Measurements from ENCODE around the gene RASL10A.

RASL10A gene

DNA sequence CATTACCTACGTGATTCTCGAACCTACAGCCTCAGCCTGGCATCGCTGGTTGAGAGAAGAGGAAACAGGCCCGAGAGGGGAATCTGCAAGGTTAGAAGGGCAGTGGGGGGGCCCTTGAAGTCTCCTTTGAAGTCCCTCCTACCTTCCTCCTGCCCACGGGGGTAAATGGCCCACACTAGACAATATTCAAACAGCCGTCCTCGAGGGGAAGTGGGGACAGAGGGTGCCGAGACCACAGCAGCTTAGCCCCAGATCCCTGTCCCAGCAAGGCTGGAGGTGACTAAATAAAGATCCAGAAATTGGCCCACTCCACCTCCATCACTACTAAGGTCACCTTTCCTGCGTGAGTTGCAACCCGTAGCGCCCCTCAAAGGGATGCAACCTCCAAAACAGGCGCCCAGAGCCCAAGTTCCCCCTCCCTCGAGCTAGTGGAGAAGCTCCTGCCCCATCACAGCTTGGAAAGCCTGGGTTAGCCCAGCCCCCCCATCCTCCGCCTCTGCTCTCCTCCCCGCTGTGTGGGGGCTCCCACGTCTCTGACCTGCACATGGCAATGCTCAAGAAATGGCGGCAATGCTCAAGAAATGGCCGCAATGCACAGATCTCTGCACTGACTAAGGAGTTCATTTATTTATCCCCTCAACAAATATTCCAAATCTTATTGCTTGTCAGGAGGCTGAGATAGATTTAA, 788 bp upstream of the RASL10A start:
- DNase-seq: no peak

GRCh38 chr22:29314537-29315285, 786 bp downstream of the RASL10A start:
- no peak for DNase-seq

GRCh38 chr22:29313576-29314466, 1.7 kb downstream of the RASL10A start:
- DNase-seq: no peak

GRCh38 chr22:29313126-29313575, 2.3 kb downstream of the RASL10A start:
- no peak for DNase-seq

DNA sequence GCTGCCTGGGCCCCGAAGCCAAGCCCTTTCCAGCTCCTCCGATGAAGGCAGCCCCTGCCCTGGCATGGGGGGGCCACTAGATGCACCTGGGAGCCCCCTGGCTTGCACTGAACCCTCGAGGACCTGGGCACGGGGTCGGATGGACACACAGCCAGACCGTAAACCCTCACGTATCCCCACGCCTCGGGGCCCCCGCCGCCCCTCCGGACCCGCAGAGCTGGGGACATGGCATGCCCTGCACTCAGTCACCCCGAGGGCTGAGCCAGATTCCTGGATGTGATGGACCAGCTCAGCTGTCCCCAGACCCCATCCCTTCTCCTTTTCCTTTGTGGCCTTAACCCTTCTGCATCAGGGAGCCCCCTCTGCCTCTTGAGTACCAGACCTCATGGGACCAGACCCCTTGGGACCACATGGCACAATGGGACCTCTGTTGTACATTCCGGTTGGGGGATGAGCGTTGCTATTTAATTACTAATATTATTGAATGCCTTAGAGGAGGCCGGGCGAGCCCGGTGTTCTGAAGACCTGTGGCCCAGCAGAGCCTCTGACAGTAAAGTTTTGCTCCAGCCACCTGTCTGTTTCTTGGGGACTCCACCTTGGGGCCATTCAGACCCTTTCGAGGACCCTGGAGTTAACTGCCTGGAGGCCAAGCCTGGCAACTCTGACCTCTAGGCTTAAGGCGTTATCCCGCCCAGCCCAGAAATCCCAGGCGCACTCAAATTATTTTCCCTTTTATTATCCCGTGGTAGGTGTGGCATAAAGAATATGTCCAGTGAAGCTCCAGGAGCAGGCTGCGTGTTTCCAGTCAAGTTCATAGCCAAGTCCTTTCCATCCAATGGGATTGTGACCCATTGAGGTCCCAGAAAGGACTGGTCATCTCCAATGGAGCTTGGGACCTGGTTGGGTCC, 3.0 kb downstream of the RASL10A start:
- no peak for DNase-seq

DNA sequence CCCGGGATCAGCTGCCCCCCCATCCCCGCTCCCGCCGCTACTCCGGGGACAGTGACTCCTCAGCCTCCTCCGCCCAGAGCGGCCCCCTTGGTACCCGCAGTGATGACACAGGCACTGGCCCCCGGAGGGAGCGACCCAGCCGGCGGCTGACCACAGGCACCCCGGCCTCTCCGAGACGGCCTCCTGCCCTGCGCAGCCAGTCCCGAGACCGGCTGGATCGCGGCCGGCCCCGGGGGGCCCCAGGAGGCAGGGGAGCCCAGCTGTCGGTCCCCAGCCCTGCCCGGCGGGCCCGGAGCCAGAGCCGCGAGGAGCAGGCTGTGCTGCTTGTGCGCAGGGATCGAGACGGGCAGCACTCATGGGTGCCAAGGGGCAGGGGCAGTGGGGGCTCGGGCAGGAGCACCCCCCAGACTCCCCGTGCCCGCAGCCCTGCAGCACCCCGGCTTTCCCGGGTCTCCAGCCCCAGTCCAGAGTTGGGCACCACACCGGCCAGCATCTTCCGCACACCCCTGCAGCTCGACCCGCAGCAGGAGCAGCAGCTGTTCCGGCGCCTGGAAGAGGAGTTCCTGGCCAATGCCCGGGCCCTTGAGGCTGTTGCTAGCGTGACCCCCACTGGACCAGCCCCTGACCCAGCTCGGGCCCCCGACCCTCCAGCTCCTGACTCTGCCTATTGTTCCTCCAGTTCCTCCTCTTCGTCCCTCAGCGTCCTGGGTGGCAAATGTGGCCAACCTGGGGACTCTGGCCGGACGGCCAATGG, 3.9 kb downstream of the RASL10A start:
- DNase-seq: no peak

DNA sequence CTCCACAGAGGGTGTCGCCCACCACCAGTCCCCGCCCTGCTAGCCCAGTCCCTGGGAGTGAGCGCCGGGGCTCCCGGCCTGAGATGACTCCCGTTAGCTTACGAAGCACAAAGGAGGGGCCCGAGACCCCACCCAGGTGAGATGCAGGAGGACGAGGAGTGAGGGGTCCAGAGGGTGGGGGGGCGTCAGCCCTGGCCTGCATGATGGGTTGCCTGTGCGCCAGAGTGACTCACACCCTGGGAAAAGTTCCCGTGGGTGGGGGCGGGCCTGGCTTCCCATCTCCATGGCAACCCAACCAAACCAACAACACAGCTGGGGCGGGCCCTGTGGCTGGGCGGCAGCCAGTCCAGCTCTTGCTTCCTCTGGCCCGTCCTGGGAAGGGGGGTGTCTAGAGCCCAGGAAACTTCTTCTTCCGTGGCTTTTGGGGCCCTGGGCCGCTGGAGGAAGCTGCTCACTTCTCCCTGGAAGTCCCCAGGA, 4.6 kb downstream of the RASL10A start:
- peak; percentile 41 for DNase-seq

- DNase-seq: no peak
Observed at GRCh38 chr22:29310065-29310862, 5.2 kb downstream of the RASL10A start.

GRCh38 chr22:29309332-29310064, 6.0 kb downstream of the RASL10A start:
- DNase-seq: no peak

- no peak for DNase-seq
Observed at GRCh38 chr22:29308791-29309262, 6.7 kb downstream of the RASL10A start.

GRCh38 chr22:29308148-29308790, 7.2 kb downstream of the RASL10A start:
- DNase-seq: no peak

GRCh38 chr22:29307596-29308147, 7.8 kb downstream of the RASL10A start:
- DNase-seq: no peak

DNA sequence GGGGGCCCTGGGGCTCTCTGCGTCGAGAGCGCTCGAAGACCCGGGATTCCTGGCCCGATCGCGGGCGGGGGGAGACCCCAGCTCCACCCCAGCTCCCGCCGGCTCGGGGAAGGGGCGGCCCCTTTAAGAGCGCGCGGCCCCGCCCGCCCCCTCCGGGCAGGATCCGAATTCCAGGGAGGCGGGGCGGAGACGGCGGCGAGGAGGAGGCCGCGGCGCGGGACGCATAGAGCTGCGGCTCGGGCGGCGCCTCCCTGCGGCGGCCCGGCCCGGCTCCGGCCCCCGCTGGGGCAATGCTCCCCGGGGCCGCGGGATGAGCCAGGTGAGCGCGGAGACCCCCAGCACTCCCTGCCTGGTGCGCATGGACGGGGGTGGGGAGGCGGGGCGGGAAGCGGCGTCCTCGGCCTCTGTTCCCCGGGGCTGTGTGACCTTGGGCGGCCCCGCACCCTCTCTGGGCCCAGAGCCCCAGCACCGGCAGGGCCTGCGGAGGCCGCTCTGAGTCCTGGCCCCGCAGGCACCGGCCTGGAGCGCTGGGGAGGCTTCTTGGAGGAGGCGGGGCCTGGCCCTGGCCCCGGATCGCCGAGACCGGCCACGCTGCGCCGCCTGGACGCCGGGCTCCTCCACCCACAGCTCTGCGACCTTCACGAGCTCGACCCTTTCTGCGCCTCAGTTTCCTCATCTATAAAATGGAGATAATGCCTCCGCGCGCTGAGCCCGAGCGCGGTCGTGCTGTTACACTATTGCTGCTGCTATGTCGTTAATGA, 8.5 kb downstream of the RASL10A start:
- no peak for DNase-seq

DNA sequence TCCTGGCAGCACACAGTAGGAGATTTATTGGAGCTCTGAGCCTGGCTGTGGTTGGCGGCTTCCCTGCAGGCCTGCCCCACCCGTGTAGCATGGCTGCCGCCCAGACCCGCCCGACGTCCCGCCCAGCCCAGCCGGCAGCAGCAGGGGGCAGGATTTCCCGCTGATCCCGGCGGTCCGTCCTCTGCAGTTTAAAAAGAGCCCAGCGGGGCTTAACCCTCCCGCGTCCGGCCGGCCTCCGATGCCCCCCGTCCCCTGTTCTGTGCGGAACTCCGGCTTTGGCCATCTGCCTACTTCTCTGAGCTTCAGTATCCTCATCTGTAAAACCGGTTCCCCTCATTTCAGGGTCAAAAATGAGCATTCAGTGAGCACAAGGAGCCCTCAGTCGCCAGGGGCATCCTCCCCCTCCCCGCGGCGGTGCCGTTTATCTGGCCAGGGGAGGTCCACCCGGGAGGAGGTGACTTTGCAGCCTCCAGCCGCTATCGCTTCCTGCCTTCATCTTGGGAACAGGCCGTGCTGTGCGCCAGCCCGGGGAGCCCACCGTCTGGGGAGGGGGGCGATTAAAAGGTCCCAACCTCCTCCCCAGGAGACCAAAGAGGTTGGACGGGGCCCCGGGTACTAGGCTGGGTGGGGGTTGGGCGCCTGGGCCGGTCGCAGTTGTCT, 9.2 kb downstream of the RASL10A start, which contains the start of gene GAS2L1:
TSS of gene GAS2L1 (plus strand) at position 476 of the 660 bp plus-strand sequence. CDS start 1,456 bp downstream, outside the sequence.
- peak; percentile 29 for DNase-seq

GRCh38 chr22:29305836-29306174, 9.7 kb downstream of the RASL10A start:
- DNase-seq: no peak

DNA sequence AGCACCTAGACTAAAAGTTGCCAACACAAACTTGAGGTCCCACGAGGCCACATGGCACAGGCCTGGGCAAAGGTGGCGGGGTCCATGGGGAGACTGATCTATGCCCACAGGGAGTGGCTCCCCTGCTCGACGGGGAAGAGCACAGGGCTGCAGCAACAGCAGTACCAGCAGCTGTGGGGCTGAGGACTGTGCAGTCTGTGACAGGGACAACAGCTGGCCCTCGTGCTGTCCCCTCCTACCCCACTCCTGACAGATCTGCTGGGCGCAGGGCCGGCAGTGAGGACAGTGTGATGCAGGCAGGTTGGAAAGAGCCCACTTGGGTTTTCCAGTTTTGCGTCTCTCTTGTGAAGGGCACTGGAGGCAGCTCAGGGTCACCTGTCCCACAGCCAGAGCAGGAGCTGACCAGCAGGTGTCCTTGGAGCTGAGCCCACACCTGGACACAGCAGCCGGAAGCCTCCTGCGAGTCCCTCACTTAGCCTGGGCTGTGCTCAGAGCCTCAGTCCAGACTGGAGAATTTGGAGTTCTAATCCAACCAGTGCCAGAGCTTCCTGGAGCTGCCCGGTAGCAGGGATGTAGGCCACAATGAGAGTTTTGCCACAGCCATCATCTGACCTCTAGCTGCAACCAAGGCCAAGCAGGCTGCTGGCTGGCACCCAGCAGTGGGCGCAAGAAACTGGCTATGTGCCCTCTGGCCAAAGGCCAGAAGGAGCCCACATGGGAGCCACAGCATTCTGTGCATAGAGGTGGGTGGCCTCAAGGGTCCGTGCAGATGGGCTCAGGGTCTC, 12.6 kb downstream of the RASL10A start:
- DNase-seq: no peak

- no peak for DNase-seq
Observed at GRCh38 chr22:29302402-29302680, 13.2 kb downstream of the RASL10A start.
